CD4-positive, alpha-beta T cell treated with Interleukin-1 beta for 1 hour (primary cell): Measurements from ENCODE around the gene GNL2.
"Not testable (repeated sequence)": the region's sequence is repeated elsewhere in the genome, so short reads cannot be mapped to it uniquely, and the experiment has no call there.

Source experiments
- DNase-seq, 2 donors: peaks; one replicate each; pipeline ENCODE4 v3.0.0-alpha.2; 2020 to 2022

GNL2 gene

GRCh38 chr1:37559080-37559479 is 36.7 kb downstream of the GNL2 start:
- no peak for DNase-seq

DNA sequence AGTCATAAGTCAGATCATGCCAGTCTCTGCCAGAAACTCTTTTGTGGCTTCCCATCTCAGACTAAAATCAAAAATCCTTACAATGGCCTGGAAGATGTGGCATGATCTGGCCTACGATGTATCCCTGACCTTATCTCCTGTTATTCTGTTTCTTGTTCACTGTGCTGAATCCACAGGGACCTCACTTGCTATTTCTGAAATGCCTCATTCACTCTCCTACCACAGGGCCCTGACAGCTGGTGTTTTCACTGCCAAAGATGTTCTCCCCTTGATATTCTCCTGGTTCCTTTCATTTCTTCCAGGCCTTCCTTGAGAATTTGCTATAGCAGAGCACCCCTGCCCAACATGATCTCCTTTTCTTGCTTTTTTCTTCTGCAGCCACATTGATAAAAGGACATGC is 37.3 kb downstream of the GNL2 start:
- DNase-seq, result no peak

DNA sequence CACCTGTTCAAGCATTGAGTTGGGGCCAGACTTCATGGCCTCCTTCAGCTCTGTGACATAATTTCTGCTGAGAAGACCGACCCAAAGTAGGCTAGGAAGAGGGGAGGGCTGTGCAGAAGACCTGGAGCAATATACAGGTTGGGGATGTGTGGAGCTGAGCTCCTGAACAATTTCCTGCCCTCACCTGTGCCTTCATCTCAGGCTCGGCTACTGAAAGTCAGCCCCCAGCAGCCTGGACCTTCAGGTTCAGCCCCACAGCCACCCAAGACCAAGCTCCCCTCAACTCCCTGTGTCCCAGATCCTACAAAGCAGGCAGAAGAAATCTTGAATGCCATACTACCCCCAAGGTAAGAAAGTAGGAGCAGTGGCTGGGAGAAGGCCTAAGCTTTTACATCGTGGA is 38.3 kb downstream of the GNL2 start:
- DNase-seq, result no peak

DNA sequence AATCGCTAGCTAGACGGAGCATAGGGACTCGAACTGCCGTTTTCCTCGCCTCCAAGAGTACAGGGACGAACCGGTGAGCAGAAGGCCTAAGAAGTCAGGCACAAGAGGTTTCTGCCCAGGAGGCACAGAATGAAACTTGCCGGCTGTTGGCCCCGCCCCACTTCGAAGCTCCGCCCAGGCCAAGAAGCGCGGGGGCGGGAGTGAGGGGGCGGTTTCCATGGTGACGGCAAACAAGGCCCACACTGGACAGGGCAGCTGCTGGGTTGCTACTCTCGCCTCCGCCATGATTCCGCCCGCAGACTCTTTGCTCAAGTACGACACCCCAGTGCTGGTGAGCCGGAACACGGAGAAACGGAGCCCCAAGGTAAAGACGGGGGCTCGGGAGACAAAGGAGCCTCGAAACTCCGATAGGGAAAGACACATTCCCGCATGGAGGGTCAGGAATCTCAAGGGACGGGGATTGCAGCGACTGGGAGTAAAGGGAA is 39.0 kb downstream of the GNL2 start, which contains the start of gene DNALI1:
DNALI1 (plus strand) TSS at position 229 of the 485 bp plus-strand sequence; CDS start at position 284, 55 bp downstream.
- peak; percentile 27 to 42 for DNase-seq

DNA sequence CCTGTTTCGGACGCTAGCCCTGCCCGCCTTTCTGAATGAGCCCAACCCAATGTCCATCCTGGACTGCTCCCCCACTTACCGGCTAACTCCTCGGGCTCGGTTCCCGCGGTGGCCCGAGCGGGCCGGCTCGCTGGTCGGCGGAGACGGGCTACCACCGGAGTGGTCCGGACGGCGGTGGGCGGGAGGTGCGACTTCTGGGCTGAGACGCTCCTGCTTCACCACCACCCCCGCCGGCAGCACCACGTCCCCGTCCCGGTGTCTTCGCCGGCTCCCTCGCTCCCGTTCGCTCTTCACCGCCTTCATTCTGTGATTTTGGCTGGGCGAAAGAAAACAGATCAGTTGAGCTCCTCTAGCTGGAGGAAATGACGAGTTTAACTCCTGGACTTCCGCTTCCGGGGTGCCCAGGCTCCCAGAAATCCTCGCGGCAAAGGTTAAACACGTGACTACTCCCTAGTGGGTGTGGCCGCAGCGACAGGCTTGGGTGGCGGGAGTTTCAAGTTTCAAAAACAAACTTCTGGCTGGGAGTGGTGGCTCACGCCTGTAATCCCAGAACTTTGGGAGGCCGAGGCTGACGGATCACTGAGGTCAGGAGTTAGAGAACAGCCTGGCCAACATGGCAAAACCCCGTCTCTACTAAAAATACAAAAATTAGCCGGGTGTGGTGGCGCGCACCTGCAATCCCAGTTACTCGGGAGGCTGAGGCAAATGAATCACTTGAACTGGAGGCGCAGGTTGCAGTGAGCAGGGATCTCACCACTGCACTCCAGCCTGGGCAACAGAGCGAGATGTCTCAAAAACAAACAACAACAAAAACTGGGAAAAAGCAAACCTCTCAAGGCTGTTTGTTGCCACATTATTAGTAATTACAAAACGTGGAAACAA is 41.6 kb downstream of the GNL2 start, which contains the start of gene SNIP1:
SNIP1 (minus strand) TSS at position 367 of the 882 bp plus-strand sequence; CDS start at position 303, 64 bp downstream.
- peak; percentile 93 to 94 for DNase-seq

- DNase-seq, result no peak
Measured at GRCh38 chr1:37553598-37553926, 42.2 kb downstream of the GNL2 start.

DNA sequence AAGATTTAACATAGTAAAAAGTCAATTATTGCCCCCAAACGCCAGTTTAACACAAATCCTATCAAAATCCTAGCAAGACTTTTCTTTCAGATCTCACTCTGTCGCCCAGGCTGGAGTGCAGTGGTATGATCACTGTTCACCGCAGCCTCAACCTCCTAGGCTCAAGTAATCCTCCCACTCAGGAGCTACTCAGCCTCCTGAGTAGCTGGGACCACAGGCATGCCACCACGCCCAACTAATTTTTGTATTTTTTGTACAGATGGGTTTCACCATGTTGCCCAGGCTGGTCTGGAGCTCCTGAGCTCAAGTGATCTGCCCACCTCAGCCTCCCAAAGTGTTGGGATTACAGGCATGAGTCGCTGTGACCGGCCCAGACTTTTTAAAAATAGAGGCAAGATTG is 46.4 kb downstream of the GNL2 start:
- no peak for DNase-seq

- DNase-seq, result no peak
Measured at GRCh38 chr1:37545019-37545418, 50.7 kb downstream of the GNL2 start.

DNA sequence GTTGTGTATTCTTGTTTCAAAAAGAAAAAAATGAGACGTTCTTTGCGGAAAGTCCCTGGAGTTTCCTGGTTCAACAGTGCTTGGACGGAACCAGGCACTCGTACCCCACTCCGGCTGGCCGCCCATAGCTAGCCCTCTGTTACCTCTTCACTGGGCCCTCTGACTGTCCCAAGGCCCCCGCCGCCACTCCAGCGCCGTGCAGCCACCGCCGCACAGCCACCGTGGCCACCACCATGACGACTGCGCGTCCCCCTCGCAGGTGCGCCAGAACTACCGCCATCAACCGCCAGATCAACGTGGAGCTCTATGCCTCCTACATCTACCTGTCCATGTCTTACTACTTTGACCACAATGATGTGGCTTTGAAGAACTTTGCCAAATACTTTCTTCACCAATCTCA is 51.2 kb downstream of the GNL2 start:
- DNase-seq, result no peak

DNA sequence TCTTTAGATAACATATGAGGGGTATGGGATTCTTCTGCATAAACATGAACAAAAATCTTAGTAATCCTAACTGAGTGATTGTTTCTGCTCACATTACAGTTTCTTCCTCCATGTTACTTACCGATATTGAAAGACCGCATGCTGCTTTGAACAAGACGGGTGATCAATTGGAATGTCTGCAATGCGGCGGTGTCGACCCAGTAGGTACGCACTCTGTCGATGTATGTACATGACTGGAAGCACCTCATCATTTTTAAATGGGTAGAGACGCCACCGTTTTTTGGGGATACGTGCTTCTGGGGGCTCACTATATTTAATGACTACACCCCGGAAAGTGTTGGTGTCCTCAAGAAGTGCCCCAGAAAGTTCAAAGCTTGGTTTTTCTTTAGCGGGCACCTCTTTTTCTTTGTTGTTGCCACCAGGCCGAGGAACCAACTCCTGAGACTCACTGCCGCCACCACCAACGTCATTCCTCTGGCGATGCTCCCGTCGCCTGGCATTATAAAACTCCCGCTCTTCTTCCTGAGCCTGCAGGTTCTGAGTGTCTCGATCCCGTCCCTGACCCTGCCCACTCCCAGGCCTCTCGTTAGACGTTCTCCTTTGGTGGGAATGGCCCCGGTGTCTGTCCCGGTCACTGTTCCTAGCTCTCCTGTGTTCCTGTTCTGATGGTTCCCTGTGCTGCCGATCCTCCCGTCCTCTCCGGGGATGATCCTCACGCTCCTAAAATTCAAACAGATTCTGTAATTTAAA is 55.5 kb downstream of the GNL2 start:
- no peak for DNase-seq

DNA sequence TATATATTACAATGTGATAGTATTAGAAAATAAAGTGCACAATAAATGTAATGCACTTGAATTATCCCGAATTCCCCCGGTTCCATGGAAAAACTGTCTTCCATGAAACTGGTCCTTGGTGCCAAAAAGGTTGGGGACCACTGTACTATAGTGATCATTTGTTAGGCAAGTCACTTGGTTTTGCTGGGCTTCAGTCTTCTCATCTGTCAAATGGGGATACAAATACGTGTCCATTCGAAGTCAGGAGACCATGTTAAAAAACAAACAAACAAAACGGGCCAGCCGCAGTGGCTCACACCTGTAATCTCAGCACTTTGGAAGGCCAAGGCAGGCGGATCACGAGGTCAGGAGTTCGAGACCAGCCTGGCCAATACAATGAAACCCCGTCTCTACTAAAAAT is 56.6 kb downstream of the GNL2 start:
- DNase-seq, result not testable (repeated sequence)

GRCh38 chr1:37537378-37537777 is 58.4 kb downstream of the GNL2 start:
- no peak for DNase-seq

DNA sequence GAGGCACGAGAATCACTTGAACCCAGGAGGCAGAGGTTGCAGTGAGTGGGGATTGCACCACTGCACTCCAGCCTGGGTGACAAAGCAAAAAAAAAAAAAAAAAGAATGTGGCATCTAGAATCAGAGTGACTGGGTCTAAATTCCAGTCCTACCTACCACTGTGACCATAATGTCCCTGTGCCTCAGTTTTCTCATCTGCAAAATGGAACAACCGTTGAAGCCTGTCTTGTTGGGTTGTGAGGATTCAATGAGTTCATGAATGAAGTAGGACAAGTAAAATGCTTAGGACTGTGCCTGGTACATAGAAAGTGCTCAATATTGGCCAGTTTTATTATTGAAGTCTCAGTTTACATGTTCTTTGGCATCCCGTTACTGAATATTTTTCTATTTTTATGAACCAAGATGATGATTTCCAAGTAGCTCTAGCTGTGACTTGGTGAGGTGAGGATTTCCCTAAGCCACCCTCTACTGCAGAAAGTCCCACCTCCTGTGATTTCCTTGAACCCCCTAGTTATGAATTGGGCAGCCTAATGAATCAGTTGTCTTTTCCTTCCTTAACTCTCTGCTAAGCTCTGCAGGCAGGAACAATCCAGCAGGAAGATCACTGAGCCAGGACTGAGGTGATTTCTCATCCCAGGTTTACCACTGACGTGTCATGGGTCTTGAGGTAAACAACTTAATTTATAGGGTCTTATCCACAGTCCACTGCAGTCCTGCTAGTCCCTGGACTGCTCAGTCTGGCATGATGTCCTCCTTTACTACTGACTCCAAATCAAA is 62.2 kb downstream of the GNL2 start:
- DNase-seq, result no peak

DNA sequence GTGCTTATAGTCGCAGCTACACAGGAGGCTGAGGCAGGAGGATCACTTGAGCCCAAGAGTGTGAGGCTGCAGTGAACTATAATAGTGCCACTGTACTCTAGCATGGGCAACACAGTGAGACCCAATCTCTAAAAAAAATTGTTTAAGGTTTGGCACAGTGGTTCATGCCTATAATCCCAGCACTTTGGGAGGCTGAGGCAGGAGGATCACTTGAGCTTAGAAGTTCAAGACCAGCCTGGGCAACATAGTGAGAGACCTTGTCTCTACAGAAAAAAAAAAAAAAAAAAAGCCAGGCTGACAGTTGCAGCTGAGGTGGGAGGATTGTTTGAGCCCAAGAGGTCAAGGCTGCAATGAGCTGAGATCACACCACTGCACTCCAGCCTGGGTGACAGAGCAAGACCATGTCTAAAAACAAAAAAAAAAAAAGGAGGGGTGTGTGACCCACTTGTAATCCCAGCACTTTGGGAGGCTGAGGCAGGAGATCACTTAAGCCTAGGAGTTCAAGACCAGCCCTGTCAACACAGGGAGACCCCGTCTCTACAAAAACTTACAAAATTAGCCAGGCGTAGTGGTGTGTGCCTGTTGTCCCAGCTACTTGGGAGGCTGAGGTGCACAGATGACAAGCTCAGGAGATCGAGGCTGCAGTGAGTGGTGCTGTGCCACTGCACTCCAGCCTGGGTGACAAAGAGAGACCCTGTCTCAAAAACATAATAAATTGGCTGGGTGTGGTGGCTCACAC is 63.1 kb downstream of the GNL2 start:
- DNase-seq, result not testable (repeated sequence)

GRCh38 chr1:37529888-37530287 is 65.8 kb downstream of the GNL2 start:
- DNase-seq, result not testable (repeated sequence)

DNA sequence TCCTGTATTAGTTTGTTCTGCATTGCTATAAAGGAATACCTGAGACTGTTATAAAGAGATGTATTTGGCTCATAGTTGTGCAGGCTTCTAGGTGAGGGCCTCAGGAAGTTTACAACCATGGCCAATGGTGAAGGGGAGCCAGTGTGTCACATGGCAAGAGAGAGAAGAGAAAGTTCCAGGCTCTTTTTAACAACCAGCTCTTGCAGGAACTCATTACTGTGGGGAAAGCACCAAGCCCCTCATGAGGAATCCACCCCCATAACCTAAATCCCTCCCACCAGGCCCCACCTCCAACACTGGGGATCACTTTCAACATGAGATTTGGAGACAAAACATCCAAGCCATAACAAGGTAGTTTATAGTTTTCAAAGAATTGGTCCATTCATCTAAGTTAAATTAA is 76.1 kb downstream of the GNL2 start:
- DNase-seq, result peak in 1 of 2 donors; percentile 10

GRCh38 chr1:37518929-37519328 is 76.8 kb downstream of the GNL2 start:
- peak; percentile 66 to 74 for DNase-seq

DNA sequence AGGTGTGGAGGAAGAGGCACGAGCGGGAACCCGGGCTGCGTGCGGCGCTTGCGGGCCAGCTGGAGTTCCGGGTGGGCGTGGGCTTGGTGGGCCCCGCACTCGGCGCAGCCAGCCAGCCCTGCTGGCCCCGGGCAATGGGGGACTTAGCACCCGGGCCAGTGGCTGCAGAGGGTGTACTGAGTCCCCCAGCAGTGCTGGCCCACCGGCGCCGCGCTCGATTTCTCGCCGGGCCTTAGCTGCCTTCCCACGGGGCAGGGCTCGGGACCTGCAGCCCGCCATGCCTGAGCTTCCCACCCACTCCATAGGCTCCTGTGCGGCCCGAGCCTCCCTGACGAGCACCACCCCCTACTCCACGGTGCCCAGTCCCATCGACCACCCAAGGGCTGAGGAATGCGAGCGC is 77.5 kb downstream of the GNL2 start:
- DNase-seq, result not testable (repeated sequence)

DNA sequence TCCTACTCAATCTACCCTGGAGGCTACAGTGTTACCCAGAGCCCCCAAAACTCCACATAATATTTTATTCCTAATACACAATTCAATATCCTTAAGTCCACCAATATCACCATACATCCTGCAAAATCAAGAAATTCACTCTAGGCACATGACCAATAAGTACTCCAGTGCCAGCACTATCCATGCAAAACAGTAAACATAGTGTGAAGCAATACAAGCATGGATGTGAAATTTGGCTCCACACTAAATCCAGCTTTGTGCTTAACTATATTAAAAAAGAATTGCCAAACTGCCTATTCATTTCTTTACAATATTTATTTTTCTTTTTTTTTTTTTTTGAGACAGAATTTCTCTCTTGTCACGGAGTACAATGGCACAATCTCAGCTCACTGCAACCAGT is 78.2 kb downstream of the GNL2 start:
- DNase-seq, result no peak
